Measurements from ENCODE around the gene FBXL20.

GRCh38 chr17:39408360-39408759, 6.9 kb upstream of the FBXL20 start:
- no peak for TF ChIP-seq CTCF (IDR thresholded peaks at IDR 0.05)
- no peak for TF ChIP-seq POLR2A (IDR thresholded peaks at IDR 0.05)
